Cardiac muscle cell (in vitro differentiated cells and primary cell): ENCODE data around the gene CSMD2. TPM values are rescaled to one million over a fixed set of nuclear protein-coding genes. Genes with fewer than 3 reads are reported as not detected.

ENCODE experiments used
- DNase-seq, 2 donors: peaks; one replicate each; pipeline versions ENCODE4 v3.0.0 to v3.0.0-alpha.2; 2010 to 2017; ENCODE audit warnings: low read depth in 1 of 2, low spot score in 1 of 2
- H3K27ac ChIP-seq: fragments of 200-600 bp; sonication (generic); 2 replicates; pipeline ENCODE4 v1.5.1; 2016
- H3K27me3 ChIP-seq: fragments of 200-600 bp; sonication (generic); 2 replicates; pipeline ENCODE4 v1.6.0; 2016; ENCODE audit warnings: control low read depth
- H3K36me3 ChIP-seq: fragments of 200-600 bp; sonication (generic); 2 replicates; pipeline ENCODE4 v1.5.1; 2016; ENCODE audit warnings: control low read depth
- H3K4me1 ChIP-seq: fragments of 200-600 bp; sonication (generic); 2 replicates; pipeline ENCODE4 v1.8.1; 2017; ENCODE audit warnings: low read depth, mild to moderate bottlenecking, mixed run types
- H3K4me3 ChIP-seq: fragments of 200-600 bp; sonication (generic); 2 replicates; pipeline ENCODE4 v1.5.1; 2016; ENCODE audit warnings: mild to moderate bottlenecking
- H3K9me3 ChIP-seq: fragments of 200-600 bp; sonication (generic); 2 replicates; pipeline ENCODE4 v1.5.1; 2017; ENCODE audit warnings: low read depth, mild to moderate bottlenecking, control low read depth
- polyA plus RNA-seq: library from polyadenylated mRNA; unstranded; fragments of >200 nt; fragmentation: Nextera tagmentation; extraction: Ambion mirVana; gene quantifications from 2 replicates; pipeline ENCODE4 v1.2.1, GENCODE V29; 2016
- total RNA-seq: library from RNA; depleted of rRNA; stranded (reverse); fragments of >200 nt; gene quantifications from 2 replicates; pipeline ENCODE4 v1.2.3, GENCODE V29; 2016
- TF ChIP-seq, protein P1 (sequence below): IDR thresholded peaks from 2 replicates; pipeline ENCODE4 v1.5.1; 2012; ENCODE audit warnings: low read depth, mild to moderate bottlenecking, low read length

CSMD2 gene
- total and polyA plus RNA-seq, 2 experiments from 2014 or later, result 0.24 TPM; not detected in 1

- TF ChIP-seq, protein P1, sequence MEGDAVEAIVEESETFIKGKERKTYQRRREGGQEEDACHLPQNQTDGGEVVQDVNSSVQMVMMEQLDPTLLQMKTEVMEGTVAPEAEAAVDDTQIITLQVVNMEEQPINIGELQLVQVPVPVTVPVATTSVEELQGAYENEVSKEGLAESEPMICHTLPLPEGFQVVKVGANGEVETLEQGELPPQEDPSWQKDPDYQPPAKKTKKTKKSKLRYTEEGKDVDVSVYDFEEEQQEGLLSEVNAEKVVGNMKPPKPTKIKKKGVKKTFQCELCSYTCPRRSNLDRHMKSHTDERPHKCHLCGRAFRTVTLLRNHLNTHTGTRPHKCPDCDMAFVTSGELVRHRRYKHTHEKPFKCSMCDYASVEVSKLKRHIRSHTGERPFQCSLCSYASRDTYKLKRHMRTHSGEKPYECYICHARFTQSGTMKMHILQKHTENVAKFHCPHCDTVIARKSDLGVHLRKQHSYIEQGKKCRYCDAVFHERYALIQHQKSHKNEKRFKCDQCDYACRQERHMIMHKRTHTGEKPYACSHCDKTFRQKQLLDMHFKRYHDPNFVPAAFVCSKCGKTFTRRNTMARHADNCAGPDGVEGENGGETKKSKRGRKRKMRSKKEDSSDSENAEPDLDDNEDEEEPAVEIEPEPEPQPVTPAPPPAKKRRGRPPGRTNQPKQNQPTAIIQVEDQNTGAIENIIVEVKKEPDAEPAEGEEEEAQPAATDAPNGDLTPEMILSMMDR, result no peak
- Histone ChIP-seq H3K27me3 (no peaks in the 10 kb centered on the region), H3K27ac (no peak overlapping the region), H3K4me3 (no peak overlapping the region), H3K4me1 (no peaks in the 10 kb centered on the region), H3K36me3 (no peaks in the 10 kb centered on the region), H3K9me3 (no peaks in the 10 kb centered on the region)
- no peak for DNase-seq
Observed at GRCh38 chr1:34129630-34130029, 35.4 kb downstream of the CSMD2 start.

DNA sequence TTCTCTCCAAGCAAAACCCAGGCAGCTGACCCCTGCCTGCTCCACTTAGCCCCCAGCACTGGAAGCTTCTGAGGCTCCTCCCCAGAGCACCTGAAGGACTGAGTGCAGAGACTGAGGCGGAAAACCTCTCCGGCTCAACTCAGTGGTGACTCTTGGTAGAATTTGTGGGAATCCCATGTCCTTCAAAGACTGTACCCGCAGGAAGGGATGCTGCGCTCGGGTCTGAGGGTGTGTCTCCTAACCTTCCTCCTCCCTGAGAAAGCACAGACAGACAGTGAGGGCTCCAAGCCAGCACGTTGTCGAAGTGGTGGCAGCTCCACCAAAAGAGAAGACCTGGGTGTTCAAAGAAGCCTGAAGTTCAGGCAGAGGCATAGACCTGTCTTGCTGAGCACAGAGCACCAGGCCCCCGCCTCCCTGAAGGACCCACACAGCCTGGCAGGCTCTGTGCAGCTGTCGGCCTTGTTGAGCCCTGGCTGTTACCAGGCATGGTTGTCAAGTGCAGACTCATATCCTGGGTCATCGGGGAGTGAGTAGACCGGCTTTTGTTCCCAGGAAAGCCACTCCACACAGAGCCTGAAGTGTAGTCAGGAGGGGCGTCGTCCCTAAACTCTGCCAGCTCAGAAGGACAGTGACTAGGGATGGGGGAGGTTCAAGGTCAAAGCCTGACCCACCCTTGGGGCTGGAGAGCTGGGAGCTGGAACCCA, 36.7 kb downstream of the CSMD2 start:
- no peaks in the 10 kb centered on the region for H3K9me3 ChIP-seq
- H3K27me3 ChIP-seq, result no peaks in the 10 kb centered on the region
- H3K27ac ChIP-seq, result no peak overlapping the region
- H3K4me3 ChIP-seq, result no peak overlapping the region
- H3K4me1 ChIP-seq, result no peaks in the 10 kb centered on the region
- no peaks in the 10 kb centered on the region for H3K36me3 ChIP-seq
- no peak for DNase-seq
- TF ChIP-seq, protein P1, result no peak

DNA sequence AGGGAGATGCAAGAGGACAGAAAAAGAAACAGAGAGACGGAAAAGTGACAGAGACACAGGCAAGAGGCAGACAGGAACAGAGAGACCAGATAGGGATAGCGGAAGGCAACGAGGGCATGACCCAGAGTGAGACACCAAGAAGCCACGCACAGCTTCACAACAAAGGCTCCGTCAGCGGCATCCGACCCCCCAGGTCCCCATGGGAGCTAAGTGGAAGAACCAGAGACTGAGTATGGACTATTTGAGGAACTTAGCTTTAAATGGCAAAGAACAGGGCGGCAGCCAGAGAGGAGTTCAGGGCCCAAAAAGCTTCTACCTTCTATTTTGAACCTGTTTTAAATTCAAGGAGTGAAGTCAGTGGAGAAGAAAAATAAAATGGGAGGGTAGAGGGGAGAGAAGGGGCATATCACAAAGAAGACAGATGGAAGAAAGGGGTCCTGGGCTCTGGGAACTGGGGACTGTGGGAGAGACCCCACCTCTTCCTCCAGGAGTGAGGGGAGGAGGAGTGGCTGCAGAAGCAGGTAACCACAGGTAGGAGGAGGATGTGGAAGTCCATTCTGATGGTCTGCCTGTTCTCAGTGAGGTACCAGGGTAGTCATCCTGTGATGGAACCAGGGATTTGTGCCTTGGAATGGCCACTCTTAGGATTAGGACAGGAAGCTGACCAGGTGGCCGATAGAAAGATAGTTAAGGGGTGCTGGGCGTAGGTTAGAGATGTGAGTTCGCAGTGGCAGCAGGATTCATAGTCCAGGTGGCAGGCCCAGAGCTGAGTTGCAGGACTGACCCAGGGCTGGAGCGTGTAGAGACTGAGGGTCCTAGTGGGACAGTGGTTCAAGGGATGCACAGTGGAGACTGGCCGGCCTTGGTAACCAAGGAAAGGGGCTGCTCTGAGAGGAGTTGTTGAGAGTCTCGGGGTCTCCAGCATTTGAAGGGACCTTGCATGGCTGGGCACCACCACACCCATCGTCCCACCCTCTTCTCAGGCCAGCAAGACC, 37.7 kb downstream of the CSMD2 start:
- no peak for DNase-seq
- Histone ChIP-seq H3K27ac (no peak overlapping the region), H3K9me3 (no peaks in the 10 kb centered on the region), H3K27me3 (no peaks in the 10 kb centered on the region), H3K4me3 (no peak overlapping the region), H3K4me1 (peaks cover 4% of the 10 kb centered on the region), H3K36me3 (no peaks in the 10 kb centered on the region)
- TF ChIP-seq, protein P1, result no peak

GRCh38 chr1:34126486-34126885, 38.5 kb downstream of the CSMD2 start:
- no peaks in the 10 kb centered on the region for H3K36me3 ChIP-seq
- no peaks in the 10 kb centered on the region for H3K9me3 ChIP-seq
- DNase-seq, result no peak
- H3K27me3 ChIP-seq, result no peaks in the 10 kb centered on the region
- H3K27ac ChIP-seq, result no peak overlapping the region
- H3K4me1 ChIP-seq, result peaks cover 4% of the 10 kb centered on the region
- no peak overlapping the region for H3K4me3 ChIP-seq
- TF ChIP-seq, protein P1, result no peak

DNA sequence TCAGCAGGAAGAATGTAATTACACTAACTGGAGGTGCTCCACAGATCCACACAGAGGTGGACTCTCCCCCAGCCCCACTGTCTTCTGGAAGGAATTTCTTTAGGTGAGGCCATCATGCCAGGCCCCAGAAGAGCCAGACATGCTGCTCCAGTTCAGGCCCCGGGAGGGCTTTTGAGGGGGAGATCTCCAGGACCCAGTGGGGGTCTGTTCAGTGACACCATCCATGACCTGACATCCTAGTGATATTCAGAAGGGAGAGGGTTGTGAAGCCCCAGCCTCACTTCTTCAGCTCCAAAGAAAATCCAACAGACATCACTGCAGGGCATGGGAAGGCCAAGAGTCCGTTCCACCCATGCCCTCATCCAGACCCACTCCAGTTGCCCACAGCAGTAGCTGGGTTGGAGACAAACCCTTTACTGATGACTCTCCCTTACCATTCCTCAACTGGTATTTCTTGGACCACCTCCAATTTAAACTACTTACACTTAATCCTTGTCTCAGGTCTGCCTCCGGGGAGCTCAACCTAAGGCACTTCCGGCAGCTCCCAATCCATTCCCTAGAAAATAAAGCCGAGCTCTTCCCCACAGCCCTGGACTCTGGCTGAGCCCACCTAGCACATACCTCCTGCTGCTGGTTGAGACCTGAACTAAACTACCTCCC, 39.2 kb downstream of the CSMD2 start:
- Histone ChIP-seq H3K9me3 (no peaks in the 10 kb centered on the region), H3K27ac (no peak overlapping the region), H3K27me3 (no peaks in the 10 kb centered on the region), H3K4me1 (peaks cover 4% of the 10 kb centered on the region), H3K4me3 (no peak overlapping the region), H3K36me3 (no peaks in the 10 kb centered on the region)
- no peak for DNase-seq
- TF ChIP-seq, protein P1, result no peak
